H1 (cell line): Measurements from ENCODE around the gene MCM3. TPM values are rescaled to one million over a fixed set of nuclear protein-coding genes. Genes with fewer than 3 reads are reported as not detected.

Experiments
- CTCF ChIA-PET: fragments of 300-600 bp; sonication (Branson Sonifier 250); formaldehyde crosslinking; loops from one replicate; lab custom pipeline; 2021; ENCODE audit not compliant: partially characterized antibody; lab: Charles Lee
- POLR2A ChIA-PET: fragments of 300-600 bp; sonication (Branson Sonifier 250); formaldehyde crosslinking; loops from one replicate; lab custom pipeline; 2021; ENCODE audit warnings: inconsistent platforms; ENCODE audit not compliant: partially characterized antibody; lab: Charles Lee
- DNase-seq, 2 experiments: peaks; one replicate each; pipeline versions ENCODE4 v3.0.0 to v3.0.0-alpha.2; 2010 to 2022; ENCODE audit warnings: low spot score in 2 of 2, low read depth in 1 of 2, mixed read lengths in 1 of 2
- FAIRE-seq: peaks from 2 replicates; lab custom pipeline; 2011; peaks lifted over from hg19 to GRCh38; lab: Jason Lieb, UNC
- H2AFZ ChIP-seq: 2 replicates; pipeline ENCODE4 v1.8.1; 2012; ENCODE audit warnings: low read length, inconsistent platforms
- H2AK5ac ChIP-seq: 2 replicates; pipeline ENCODE4 v1.6.1; 2013; ENCODE audit warnings: low read depth, low read length
- H2BK120ac ChIP-seq: replicated peaks from 2 replicates; pipeline ENCODE3; 2013; ENCODE audit warnings: low read depth, low read length, inconsistent platforms
- H2BK12ac ChIP-seq: 2 replicates; pipeline ENCODE4 v1.6.1; 2013; ENCODE audit warnings: low read depth, low read length
- H2BK15ac ChIP-seq: 2 replicates; pipeline ENCODE4 v1.6.1; 2013; ENCODE audit warnings: low read length
- H2BK20ac ChIP-seq: 2 replicates; pipeline ENCODE4 v1.6.1; 2013; ENCODE audit warnings: low read length
- H2BK5ac ChIP-seq: 2 replicates; pipeline ENCODE4 v1.6.1; 2013; ENCODE audit warnings: low read depth, low read length
- H3K14ac ChIP-seq: 2 replicates; pipeline ENCODE4 v1.6.1; 2013; ENCODE audit warnings: inconsistent platforms; ENCODE audit not compliant: insufficient read length
- H3K18ac ChIP-seq: 2 replicates; pipeline ENCODE4 v1.6.1; 2013; ENCODE audit warnings: low read length; ENCODE audit errors: extremely low read depth
- H3K23ac ChIP-seq: 2 replicates; pipeline ENCODE4 v1.6.1; 2013; ENCODE audit warnings: inconsistent platforms; ENCODE audit not compliant: insufficient read length
- H3K23me2 ChIP-seq: 2 replicates; pipeline ENCODE4 v1.6.1; 2013; ENCODE audit warnings: low read depth, low read length
- H3K27ac ChIP-seq: 2 replicates; pipeline ENCODE4 v1.6.1; 2011; ENCODE audit warnings: low read depth, low read length, inconsistent platforms
- H3K27me3 ChIP-seq, 4 experiments: replicated peaks in 1 of 4; 1 replicate in 1 of 4; 2 replicates in 3 of 4; pipeline versions ENCODE4 v1.6.1 to v1.8.1; 2011 to 2013; ENCODE audit warnings: low read length in 3 of 4, mild to moderate bottlenecking in 3 of 4, inconsistent platforms in 2 of 4, mixed read lengths in 2 of 4, moderate library complexity in 1 of 4; ENCODE audit not compliant: control insufficient read depth in 3 of 4, insufficient read depth in 3 of 4; ENCODE audit errors: extremely low read depth in 1 of 4
- H3K36me3 ChIP-seq, 4 experiments: 2 replicates each; pipeline versions ENCODE4 v1.6.1 to v1.8.1; 2011 to 2013; ENCODE audit warnings: mild to moderate bottlenecking in 4 of 4, low read length in 3 of 4, moderate library complexity in 2 of 4, control low read depth in 1 of 4, inconsistent platforms in 1 of 4; ENCODE audit not compliant: insufficient read depth in 4 of 4, control insufficient read depth in 2 of 4
- H3K4ac ChIP-seq: replicated peaks from 2 replicates; pipeline ENCODE3; 2013; ENCODE audit warnings: low read length, low read depth, mixed read lengths, inconsistent platforms; ENCODE audit not compliant: insufficient read length
- H3K4me1 ChIP-seq, 4 experiments: replicated peaks in 1 of 4; 1 replicate in 1 of 4; 2 replicates in 3 of 4; pipeline versions ENCODE4 v1.6.1 to v1.8.1; 2011 to 2013; ENCODE audit warnings: low read length in 3 of 4, inconsistent platforms in 2 of 4, mixed read lengths in 1 of 4; ENCODE audit not compliant: insufficient read depth in 4 of 4, control insufficient read depth in 3 of 4
- H3K4me2 ChIP-seq, 2 experiments: 2 replicates each; pipeline versions ENCODE4 v1.6.1 to v1.8.1; 2011 to 2013; ENCODE audit warnings: low read depth in 2 of 2, low read length in 2 of 2, control low read depth in 1 of 2, inconsistent platforms in 1 of 2, mild to moderate bottlenecking in 1 of 2; ENCODE audit not compliant: insufficient read depth in 1 of 2
- H3K4me3 ChIP-seq, 4 experiments: fragments of 200-600, 300-600 bp in 1 of 4; sonication (generic), shearing (Covaris generic), sonication (Bioruptor Twin) in 1 of 4; 2 replicates each; pipeline versions ENCODE4 v1.5.1 to v1.8.1; 2011 to 2016; ENCODE audit warnings: low read length in 4 of 4, low read depth in 3 of 4, control low read depth in 2 of 4, inconsistent platforms in 2 of 4, mild to moderate bottlenecking in 2 of 4, mixed read lengths in 1 of 4, moderate library complexity in 1 of 4; ENCODE audit not compliant: insufficient read depth in 2 of 4; ENCODE audit errors: extremely low read depth in 1 of 4
- H3K56ac ChIP-seq: replicated peaks from 2 replicates; pipeline ENCODE3; 2013; ENCODE audit warnings: low read depth, mild to moderate bottlenecking, mixed read lengths, low read length, inconsistent platforms; ENCODE audit not compliant: insufficient read length
- H3K79me1 ChIP-seq: 2 replicates; pipeline ENCODE4 v1.6.1; 2013; ENCODE audit warnings: low read depth, low read length, control low read depth
- H3K79me2 ChIP-seq, 2 experiments: 2 replicates each; pipeline versions ENCODE4 v1.6.1 to v1.8.1; 2012 to 2013; ENCODE audit warnings: low read length in 2 of 2, mild to moderate bottlenecking in 2 of 2, inconsistent platforms in 1 of 2; ENCODE audit not compliant: insufficient read depth in 2 of 2, control insufficient read depth in 1 of 2
- H3K9ac ChIP-seq, 4 experiments: replicated peaks in 1 of 4; 1 replicate in 1 of 4; 2 replicates in 3 of 4; pipeline versions ENCODE4 v1.6.1 to v1.8.1; 2011 to 2013; ENCODE audit warnings: low read depth in 3 of 4, low read length in 3 of 4, control low read depth in 2 of 4, mild to moderate bottlenecking in 2 of 4, moderate library complexity in 2 of 4, inconsistent platforms in 1 of 4; ENCODE audit errors: extremely low read depth in 1 of 4
- H3K9me3 ChIP-seq, 2 experiments: 2 replicates each; pipeline versions ENCODE4 v1.6.1 to v1.8.1; 2012 to 2013; ENCODE audit warnings: mild to moderate bottlenecking in 2 of 2, moderate library complexity in 2 of 2, control low read depth in 1 of 2, inconsistent platforms in 1 of 2, low read depth in 1 of 2, low read length in 1 of 2, mixed read lengths in 1 of 2; ENCODE audit not compliant: insufficient read depth in 2 of 2
- H4K20me1 ChIP-seq, 2 experiments: replicated peaks in 1 of 2; 2 replicates each; pipeline versions ENCODE3 to v1.8.1; 2011 to 2013; ENCODE audit warnings: inconsistent platforms in 2 of 2, low read length in 2 of 2, mild to moderate bottlenecking in 1 of 2; ENCODE audit not compliant: insufficient read depth in 2 of 2, control insufficient read depth in 1 of 2
- H4K5ac ChIP-seq: 2 replicates; pipeline ENCODE4 v1.6.1; 2013; ENCODE audit warnings: low read length, low read depth, mixed read lengths, inconsistent platforms; ENCODE audit not compliant: insufficient read length
- H4K8ac ChIP-seq: 2 replicates; pipeline ENCODE4 v1.8.0; 2013; ENCODE audit warnings: mild to moderate bottlenecking, moderate library complexity, low read length, inconsistent platforms; ENCODE audit not compliant: insufficient read depth; ENCODE audit errors: extremely low read depth
- H4K91ac ChIP-seq: replicated peaks from 2 replicates; pipeline ENCODE3; 2013; ENCODE audit warnings: low read length, mixed read lengths, inconsistent platforms; ENCODE audit not compliant: insufficient read length
- JUND ChIP-seq: IDR thresholded peaks from 2 replicates; pipeline ENCODE4 v1.6.1; 2011; ENCODE audit warnings: mild to moderate bottlenecking, improper control_type of control experiment, low read length
- KDM1A ChIP-seq: fragments of 200-600, 300-600 bp; sonication (generic); IDR thresholded peaks from 2 replicates; pipeline ENCODE4 v1.7.1; 2016; ENCODE audit warnings: mild to moderate bottlenecking, low read length, borderline replicate concordance
- RBBP5 ChIP-seq: IDR thresholded peaks from 2 replicates; pipeline ENCODE4 v1.7.1; 2012; ENCODE audit warnings: low read depth, mild to moderate bottlenecking, inconsistent platforms, low read length, moderate library complexity, borderline replicate concordance
- WGBS, 2 experiments: shearing (Covaris generic) in 1 of 2; methylation state at CpG; one replicate each; pipeline versions ENCODE4 v1.1.6 to v1.1.7; 2013 to 2015; ENCODE audit warnings: low lambda C conversion rate in 2 of 2, mixed read lengths in 2 of 2, inconsistent platforms in 1 of 2, low coverage in 1 of 2, missing lambda C conversion rate in 1 of 2; ENCODE audit not compliant: insufficient replicate concordance in 2 of 2, insufficient coverage in 1 of 2, insufficient read length in 1 of 2; ENCODE audit errors: extremely low coverage in 1 of 2, missing lambda C conversion rate in 1 of 2; 5-methylcytosine and 5-hydroxymethylcytosine counted together
- polyA plus RNA-seq, 7 experiments: library from polyadenylated mRNA; depleted of rRNA in 3 of 7; stranded (reverse) in 5 of 7; unstranded in 2 of 7; fragments of >200 nt in 5 of 7; fragments of 200-250 nt in 2 of 7; gene quantifications; 1 replicate in 5 of 7; 2 replicates in 1 of 7; 4 replicates in 1 of 7; pipeline versions ENCODE4 v1.2.1 to v1.2.3, GENCODE V29; 2011 to 2013; ENCODE audit warnings: missing spikeins in 2 of 7, mixed read lengths in 2 of 7
- total RNA-seq: library from RNA; stranded (reverse); fragmentation: NEBNext Ultra II Directional; extraction: Animal tissue kit (Norgen Biotek cat#: 25700); gene quantifications from 2 replicates; pipeline ENCODE4 v1.2.1, GENCODE V29; 2021

Gene MCM3
- total and polyA plus RNA-seq, 2 of the 8 experiments (the other 6 are each of a cell fraction or from before 2014, with no cell fraction given) = 275 to 293 TPM

DNA sequence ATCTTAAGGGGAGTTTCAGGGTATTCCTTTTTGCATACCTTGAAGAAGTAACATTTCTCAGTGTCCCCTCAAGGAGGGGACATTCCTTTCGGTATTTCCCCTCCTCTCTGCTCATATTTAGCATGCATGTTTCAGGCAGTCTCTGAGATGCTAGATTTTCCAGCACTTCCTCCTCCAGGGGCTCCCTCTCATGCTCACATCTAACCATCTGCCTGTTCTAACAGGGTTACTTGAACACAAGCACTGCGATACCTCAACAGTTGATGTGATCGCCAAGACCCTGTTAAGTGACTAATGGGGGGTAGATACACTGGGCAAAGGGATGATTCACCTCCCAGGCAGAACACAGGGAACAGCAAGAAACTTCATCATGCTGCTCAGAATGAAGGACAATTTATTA lies 12.9 kb upstream of the MCM3 start:
- Histone ChIP-seq H2AFZ (no peak overlapping the region), H3K23me2 (no peaks in the 10 kb centered on the region), H3K18ac (no peak overlapping the region), H3K36me3 (no peaks in the 10 kb centered on the region), H3K27me3 (no peaks in the 10 kb centered on the region), H2BK15ac (no peak overlapping the region), H2BK5ac (no peak overlapping the region), H4K5ac (no peak overlapping the region), H3K79me1 (no peaks in the 10 kb centered on the region), H4K20me1 (no peaks in the 10 kb centered on the region), H3K23ac (no peak overlapping the region), H3K4ac (no peak overlapping the region), H3K9me3 (peaks cover 0 to 12% of the 10 kb centered on the region in 2 experiments; a peak in 2 of 4 replicates), H3K79me2 (no peaks in the 10 kb centered on the region), H3K27ac (no peak overlapping the region), H2AK5ac (no peak overlapping the region), H3K4me1 (no peaks in the 10 kb centered on the region), H2BK120ac (no peak overlapping the region), H4K8ac (no peak overlapping the region), H3K14ac (no peak overlapping the region), H2BK20ac (no peak overlapping the region), H2BK12ac (no peak overlapping the region), H4K91ac (no peak overlapping the region), H3K4me3 (no peak overlapping the region), H3K56ac (no peak overlapping the region), H3K9ac (no peak overlapping the region), H3K4me2 (no peak overlapping the region)
- CTCF ChIA-PET = interaction anchor here (1.1 kb wide), 1 partner anchor 12 kb away, joined by 6 read pairs; no protein-coding TSS in a partner anchor
- POLR2A ChIA-PET = interaction anchor here (1.2 kb wide), 1 partner anchor 65 kb away, joined by 3 read pairs; no protein-coding TSS in a partner anchor
- DNase-seq = no peak
- 88% methylated on average over 3 of the region's 3 CpGs; no CpG with 5 or more reads in 1 of the 2 experiments for WGBS, 2 experiments
- no peak for TF ChIP-seq KDM1A
- TF ChIP-seq RBBP5 = no peak
- no peak for TF ChIP-seq JUND
- no peak for FAIRE-seq
